ENCODE data around the gene SLC35F4. TPM values are rescaled to one million over a fixed set of nuclear protein-coding genes. Genes with fewer than 3 reads are reported as not detected.

Gene SLC35F4
- total RNA-seq, 2 donors from 2014 or later: not detected

- H3K4me3 ChIP-seq (ENCODE audit: low read length): peak overlapping the region; percentile 51
- WGBS, 2 experiments (ENCODE audit: insufficient coverage in 1 of 2, insufficient read length in 1 of 2): 1 to 2% methylated on average over 3 of the region's 3 CpGs
Observed at GRCh38 chr14:57714487-57714931, 151.4 kb downstream of the SLC35F4 start.

GRCh38 chr14:57712698-57713097, 153.2 kb downstream of the SLC35F4 start:
- Mint-ChIP-seq H3K4me1 (peaks cover 29% of the 10 kb centered on the region), H3K36me3 (ENCODE audit: low read depth) (no peaks in the 10 kb centered on the region), H3K4me3 (no peak overlapping the region), H3K27ac (no peak overlapping the region), H3K27me3 (ENCODE audit: insufficient read depth) (peaks cover 57% of the 10 kb centered on the region), H3K9me3 (peaks cover 39% of the 10 kb centered on the region)
- no peak for DNase-seq
- Histone ChIP-seq H3K9ac (ENCODE audit: extremely low read depth, low read length, poor library complexity, severe bottlenecking) (no peak overlapping the region), H3K4me3 (ENCODE audit: low read length) (no peak overlapping the region), H3K9me3 (ENCODE audit: control insufficient read depth, low read length) (peaks cover 34% of the 10 kb centered on the region), H3K27me3 (ENCODE audit: control insufficient read depth, insufficient read depth, low read length, poor library complexity, severe bottlenecking) (peaks cover 8% of the 10 kb centered on the region), H3K36me3 (ENCODE audit: control insufficient read depth, insufficient read depth, low read length) (no peaks in the 10 kb centered on the region), H3K4me1 (ENCODE audit: control insufficient read depth, insufficient read depth, low read length) (peaks cover 3% of the 10 kb centered on the region), H3K27ac (ENCODE audit: low read depth, low read length) (no peak overlapping the region)
- 92 to 94% methylated on average over 3 of the region's 3 CpGs for WGBS, 2 experiments (ENCODE audit: insufficient coverage in 1 of 2, insufficient read length in 1 of 2)
- TF ChIP-seq, protein P1, sequence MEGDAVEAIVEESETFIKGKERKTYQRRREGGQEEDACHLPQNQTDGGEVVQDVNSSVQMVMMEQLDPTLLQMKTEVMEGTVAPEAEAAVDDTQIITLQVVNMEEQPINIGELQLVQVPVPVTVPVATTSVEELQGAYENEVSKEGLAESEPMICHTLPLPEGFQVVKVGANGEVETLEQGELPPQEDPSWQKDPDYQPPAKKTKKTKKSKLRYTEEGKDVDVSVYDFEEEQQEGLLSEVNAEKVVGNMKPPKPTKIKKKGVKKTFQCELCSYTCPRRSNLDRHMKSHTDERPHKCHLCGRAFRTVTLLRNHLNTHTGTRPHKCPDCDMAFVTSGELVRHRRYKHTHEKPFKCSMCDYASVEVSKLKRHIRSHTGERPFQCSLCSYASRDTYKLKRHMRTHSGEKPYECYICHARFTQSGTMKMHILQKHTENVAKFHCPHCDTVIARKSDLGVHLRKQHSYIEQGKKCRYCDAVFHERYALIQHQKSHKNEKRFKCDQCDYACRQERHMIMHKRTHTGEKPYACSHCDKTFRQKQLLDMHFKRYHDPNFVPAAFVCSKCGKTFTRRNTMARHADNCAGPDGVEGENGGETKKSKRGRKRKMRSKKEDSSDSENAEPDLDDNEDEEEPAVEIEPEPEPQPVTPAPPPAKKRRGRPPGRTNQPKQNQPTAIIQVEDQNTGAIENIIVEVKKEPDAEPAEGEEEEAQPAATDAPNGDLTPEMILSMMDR (conservative IDR thresholded peaks at IDR 0.05): no peak

More at GRCh38 chr14:57714487-57714931, 151.4 kb downstream of the SLC35F4 start:
- Mint-ChIP-seq H3K27ac (no peak overlapping the region), H3K4me1 (peaks cover 29% of the 10 kb centered on the region), H3K4me3 (peak overlapping the region; percentile 4), H3K9me3 (peaks cover 34% of the 10 kb centered on the region), H3K36me3 (ENCODE audit: low read depth) (peaks cover 1% of the 10 kb centered on the region), H3K27me3 (ENCODE audit: insufficient read depth) (peaks cover 72% of the 10 kb centered on the region)
- Histone ChIP-seq H3K4me1 (ENCODE audit: control insufficient read depth, insufficient read depth, low read length) (peaks cover 3% of the 10 kb centered on the region), H3K27ac (ENCODE audit: low read depth, low read length) (no peak overlapping the region), H3K9me3 (ENCODE audit: control insufficient read depth, low read length) (peaks cover 40% of the 10 kb centered on the region), H3K9ac (ENCODE audit: extremely low read depth, low read length, poor library complexity, severe bottlenecking) (no peak overlapping the region), H3K27me3 (ENCODE audit: control insufficient read depth, insufficient read depth, low read length, poor library complexity, severe bottlenecking) (peaks cover 8% of the 10 kb centered on the region), H3K36me3 (ENCODE audit: control insufficient read depth, insufficient read depth, low read length) (no peaks in the 10 kb centered on the region)
- TF ChIP-seq, protein P1 (conservative IDR thresholded peaks at IDR 0.05): no peak
- DNase-seq: peak; percentile 85

DNA sequence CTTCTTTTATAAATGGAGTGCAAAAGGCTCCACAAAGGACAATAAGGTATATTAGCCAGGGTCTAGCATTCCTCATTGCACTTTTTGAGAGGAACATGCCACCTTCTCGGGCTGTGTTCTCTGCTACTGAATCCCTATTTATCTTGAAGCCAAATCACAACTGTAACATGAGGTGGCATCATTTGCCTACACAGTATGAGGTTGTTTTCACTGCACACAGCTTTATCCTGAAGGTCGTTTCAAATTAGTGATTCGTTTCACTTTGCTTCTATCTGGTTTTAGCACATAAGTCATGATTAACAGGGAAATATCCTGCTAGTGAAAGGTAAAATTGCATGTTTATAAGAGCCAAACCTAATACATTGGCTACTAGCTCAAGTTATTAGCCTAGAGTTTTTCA, 153.8 kb downstream of the SLC35F4 start:
- Mint-ChIP-seq H3K36me3 (ENCODE audit: low read depth) (no peaks in the 10 kb centered on the region), H3K27ac (no peak overlapping the region), H3K4me1 (peaks cover 29% of the 10 kb centered on the region), H3K9me3 (peaks cover 43% of the 10 kb centered on the region), H3K27me3 (ENCODE audit: insufficient read depth) (peaks cover 60% of the 10 kb centered on the region), H3K4me3 (no peak overlapping the region)
- peaks cover 36% of the 10 kb centered on the region for H3K9me3 ChIP-seq (ENCODE audit: control insufficient read depth, low read length)
- no peak overlapping the region for H3K4me3 ChIP-seq (ENCODE audit: low read length)
- H3K27me3 ChIP-seq (ENCODE audit: control insufficient read depth, insufficient read depth, low read length, poor library complexity, severe bottlenecking): peaks cover 8% of the 10 kb centered on the region
- TF ChIP-seq, protein P1 (conservative IDR thresholded peaks at IDR 0.05): no peak
- 70 to 71% methylated on average over 2 to 3 of the region's 3 CpGs for WGBS, 2 experiments (ENCODE audit: insufficient coverage in 1 of 2, insufficient read length in 1 of 2)
- H3K36me3 ChIP-seq (ENCODE audit: control insufficient read depth, insufficient read depth, low read length): no peaks in the 10 kb centered on the region
- peaks cover 3% of the 10 kb centered on the region for H3K4me1 ChIP-seq (ENCODE audit: control insufficient read depth, insufficient read depth, low read length)
- no peak for DNase-seq
- H3K27ac ChIP-seq (ENCODE audit: low read depth, low read length): no peak overlapping the region
- H3K9ac ChIP-seq (ENCODE audit: extremely low read depth, low read length, poor library complexity, severe bottlenecking): no peak overlapping the region
